ENCODE results near the gene CMPK2. TPM values are rescaled to one million over a fixed set of nuclear protein-coding genes. Genes with fewer than 3 reads are reported as not detected.

The CMPK2 gene
- total and polyA plus RNA-seq, 9 of the 15 experiments (the other 6 are each of a cell fraction or from before 2014, with no cell fraction given), result 2.6 to 10.5 (median 5.0) TPM

DNA sequence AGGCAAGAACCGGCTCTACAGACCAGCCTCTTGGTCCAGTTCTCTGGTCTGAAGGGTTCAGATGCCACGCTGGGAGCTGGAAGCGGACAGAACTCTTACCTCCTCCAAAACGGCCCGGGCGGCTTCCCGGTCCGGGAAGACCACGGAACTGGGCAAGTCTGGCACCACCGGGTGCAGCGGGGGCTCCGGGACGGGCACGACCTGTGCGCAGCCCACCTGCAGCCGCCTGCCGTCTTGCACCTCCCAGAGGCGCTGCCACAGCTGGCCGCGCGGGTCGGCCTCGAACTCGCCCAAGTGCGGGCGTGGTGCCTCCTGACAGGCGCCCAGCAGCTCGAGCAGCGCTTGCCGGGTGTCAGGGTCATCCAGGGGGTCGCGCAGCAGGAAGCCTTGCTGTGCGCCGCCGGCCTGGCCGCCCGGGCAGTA lies 773 bp downstream of the CMPK2 start (continued):
- TF ChIP-seq NFIC (IDR thresholded peaks at IDR 0.05), result peak; percentile 70
- no peak for TF ChIP-seq NR4A1 (CRISPR knock-in tag; IDR thresholded peaks at IDR 0.05)
- TF ChIP-seq NR4A1 (tag; IDR thresholded peaks at IDR 0.05), result no peak
- no peak for TF ChIP-seq MEF2A (IDR thresholded peaks at IDR 0.05; ENCODE audit: control insufficient read depth, low read depth, low read length)
- TF ChIP-seq ZNF23 (CRISPR knock-in tag; IDR thresholded peaks at IDR 0.05), result no peak
- TF ChIP-seq SMARCB1 (IDR thresholded peaks at IDR 0.05; ENCODE audit: insufficient read length, low read depth), result no peak
- TF ChIP-seq, protein P1, sequence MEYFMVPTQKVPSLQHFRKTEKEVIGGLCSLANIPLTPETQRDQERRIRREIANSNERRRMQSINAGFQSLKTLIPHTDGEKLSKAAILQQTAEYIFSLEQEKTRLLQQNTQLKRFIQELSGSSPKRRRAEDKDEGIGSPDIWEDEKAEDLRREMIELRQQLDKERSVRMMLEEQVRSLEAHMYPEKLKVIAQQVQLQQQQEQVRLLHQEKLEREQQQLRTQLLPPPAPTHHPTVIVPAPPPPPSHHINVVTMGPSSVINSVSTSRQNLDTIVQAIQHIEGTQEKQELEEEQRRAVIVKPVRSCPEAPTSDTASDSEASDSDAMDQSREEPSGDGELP (CRISPR knock-in tag; IDR thresholded peaks at IDR 0.05; ENCODE audit: borderline replicate concordance), result peak; percentile 64
- no peak for TF ChIP-seq CBX3 (IDR thresholded peaks at IDR 0.05; ENCODE audit: borderline replicate concordance in 1 of 2, low read length in 2 of 2)
- TF ChIP-seq, protein P2, sequence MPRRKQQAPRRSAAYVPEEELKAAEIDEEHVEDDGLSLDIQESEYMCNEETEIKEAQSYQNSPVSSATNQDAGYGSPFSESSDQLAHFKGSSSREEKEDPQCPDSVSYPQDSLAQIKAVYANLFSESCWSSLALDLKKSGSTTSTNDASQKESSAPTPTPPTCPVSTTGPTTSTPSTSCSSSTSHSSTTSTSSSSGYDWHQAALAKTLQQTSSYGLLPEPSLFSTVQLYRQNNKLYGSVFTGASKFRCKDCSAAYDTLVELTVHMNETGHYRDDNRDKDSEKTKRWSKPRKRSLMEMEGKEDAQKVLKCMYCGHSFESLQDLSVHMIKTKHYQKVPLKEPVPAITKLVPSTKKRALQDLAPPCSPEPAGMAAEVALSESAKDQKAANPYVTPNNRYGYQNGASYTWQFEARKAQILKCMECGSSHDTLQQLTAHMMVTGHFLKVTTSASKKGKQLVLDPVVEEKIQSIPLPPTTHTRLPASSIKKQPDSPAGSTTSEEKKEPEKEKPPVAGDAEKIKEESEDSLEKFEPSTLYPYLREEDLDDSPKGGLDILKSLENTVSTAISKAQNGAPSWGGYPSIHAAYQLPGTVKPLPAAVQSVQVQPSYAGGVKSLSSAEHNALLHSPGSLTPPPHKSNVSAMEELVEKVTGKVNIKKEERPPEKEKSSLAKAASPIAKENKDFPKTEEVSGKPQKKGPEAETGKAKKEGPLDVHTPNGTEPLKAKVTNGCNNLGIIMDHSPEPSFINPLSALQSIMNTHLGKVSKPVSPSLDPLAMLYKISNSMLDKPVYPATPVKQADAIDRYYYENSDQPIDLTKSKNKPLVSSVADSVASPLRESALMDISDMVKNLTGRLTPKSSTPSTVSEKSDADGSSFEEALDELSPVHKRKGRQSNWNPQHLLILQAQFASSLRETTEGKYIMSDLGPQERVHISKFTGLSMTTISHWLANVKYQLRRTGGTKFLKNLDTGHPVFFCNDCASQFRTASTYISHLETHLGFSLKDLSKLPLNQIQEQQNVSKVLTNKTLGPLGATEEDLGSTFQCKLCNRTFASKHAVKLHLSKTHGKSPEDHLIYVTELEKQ (CRISPR knock-in tag; IDR thresholded peaks at IDR 0.05), result no peak
- no peak for TF ChIP-seq CBX2 (IDR thresholded peaks at IDR 0.05; ENCODE audit: insufficient read depth, low read length, poor library complexity, severe bottlenecking)
- no peak for TF ChIP-seq HCFC1 (IDR thresholded peaks at IDR 0.05; ENCODE audit: low read depth, low read length)
- TF ChIP-seq ZC3H11A (IDR thresholded peaks at IDR 0.05; ENCODE audit: low read depth, low read length), result no peak
- TF ChIP-seq, protein P3, sequence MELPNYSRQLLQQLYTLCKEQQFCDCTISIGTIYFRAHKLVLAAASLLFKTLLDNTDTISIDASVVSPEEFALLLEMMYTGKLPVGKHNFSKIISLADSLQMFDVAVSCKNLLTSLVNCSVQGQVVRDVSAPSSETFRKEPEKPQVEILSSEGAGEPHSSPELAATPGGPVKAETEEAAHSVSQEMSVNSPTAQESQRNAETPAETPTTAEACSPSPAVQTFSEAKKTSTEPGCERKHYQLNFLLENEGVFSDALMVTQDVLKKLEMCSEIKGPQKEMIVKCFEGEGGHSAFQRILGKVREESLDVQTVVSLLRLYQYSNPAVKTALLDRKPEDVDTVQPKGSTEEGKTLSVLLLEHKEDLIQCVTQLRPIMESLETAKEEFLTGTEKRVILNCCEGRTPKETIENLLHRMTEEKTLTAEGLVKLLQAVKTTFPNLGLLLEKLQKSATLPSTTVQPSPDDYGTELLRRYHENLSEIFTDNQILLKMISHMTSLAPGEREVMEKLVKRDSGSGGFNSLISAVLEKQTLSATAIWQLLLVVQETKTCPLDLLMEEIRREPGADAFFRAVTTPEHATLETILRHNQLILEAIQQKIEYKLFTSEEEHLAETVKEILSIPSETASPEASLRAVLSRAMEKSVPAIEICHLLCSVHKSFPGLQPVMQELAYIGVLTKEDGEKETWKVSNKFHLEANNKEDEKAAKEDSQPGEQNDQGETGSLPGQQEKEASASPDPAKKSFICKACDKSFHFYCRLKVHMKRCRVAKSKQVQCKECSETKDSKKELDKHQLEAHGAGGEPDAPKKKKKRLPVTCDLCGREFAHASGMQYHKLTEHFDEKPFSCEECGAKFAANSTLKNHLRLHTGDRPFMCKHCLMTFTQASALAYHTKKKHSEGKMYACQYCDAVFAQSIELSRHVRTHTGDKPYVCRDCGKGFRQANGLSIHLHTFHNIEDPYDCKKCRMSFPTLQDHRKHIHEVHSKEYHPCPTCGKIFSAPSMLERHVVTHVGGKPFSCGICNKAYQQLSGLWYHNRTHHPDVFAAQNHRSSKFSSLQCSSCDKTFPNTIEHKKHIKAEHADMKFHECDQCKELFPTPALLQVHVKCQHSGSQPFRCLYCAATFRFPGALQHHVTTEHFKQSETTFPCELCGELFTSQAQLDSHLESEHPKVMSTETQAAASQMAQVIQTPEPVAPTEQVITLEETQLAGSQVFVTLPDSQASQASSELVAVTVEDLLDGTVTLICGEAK (IDR thresholded peaks at IDR 0.05), result peak; percentile 36; the same call in 1 of the 2 replicates
- TF ChIP-seq, protein P3 (CRISPR knock-in tag; IDR thresholded peaks at IDR 0.05), result no peak
- no peak for TF ChIP-seq ILF3 (IDR thresholded peaks at IDR 0.05; ENCODE audit: borderline replicate concordance)

Measured in K562 (cell line).